Mucosa of descending colon (tissue), 3 donors: Measurements from ENCODE around the gene MARK2. TPM values are rescaled to one million over a fixed set of nuclear protein-coding genes. Genes with fewer than 3 reads are reported as not detected.

Experiments
- ATAC-seq: fragments of 200-7000 bp; cut with Tn5 transposase; one replicate; pipeline ENCODE4 v1.9.1; 2020; ENCODE audit warnings: mild to moderate bottlenecking, moderate library complexity
- DNase-seq, 3 donors: peaks; one replicate each; pipeline ENCODE4 v3.0.0-alpha.2; 2020
- H3K36me3 ChIP-seq: fragments of 200-600 bp; one replicate; pipeline ENCODE4 v1.8.0; 2021; ENCODE audit warnings: low read depth, mild to moderate bottlenecking
- H3K4me1 ChIP-seq: fragments of 200-600 bp; one replicate; pipeline ENCODE4 v1.8.0; 2021; ENCODE audit warnings: low read depth, mild to moderate bottlenecking
- H3K4me3 ChIP-seq: fragments of 200-600 bp; one replicate; pipeline ENCODE4 v1.8.0; 2021; ENCODE audit warnings: mild to moderate bottlenecking
- H3K9me3 ChIP-seq: fragments of 200-600 bp; one replicate; pipeline ENCODE4 v1.8.0; 2021; ENCODE audit warnings: mild to moderate bottlenecking
- intact Hi-C, 2 donors: fragments of 100-400 bp; cut with DNase I in 1 of 2; cut with micrococcal nuclease in 1 of 2; formaldehyde crosslinking; loops; one replicate each; pipeline versions ENCODE4 v1.11.0 to v1.11.1; 2022; cut with DNase I, micrococcal nuclease
- total RNA-seq, 3 donors: library from RNA; stranded (reverse); fragmentation: NEBNext Ultra II Directional in 2 of 3; extraction: Animal tissue kit (Norgen Biotek cat#: 25700) in 2 of 3; gene quantifications; one replicate each; pipeline versions ENCODE4 v1.2.1 to v1.2.4, GENCODE V29; 2021 to 2023
- TF ChIP-seq, protein P1 (sequence below): fragments of 200-600 bp; IDR thresholded peaks from one replicate; pipeline ENCODE4 v1.8.0; 2022; ENCODE audit warnings: antibody characterized with exemption, mild to moderate bottlenecking
- donor health status: DM: no; HTN: no; CAD: no; lungs with moderate emphysema.
- donor health status: DM: no; HTN: no; CAD: no.
- donor health status: DM: no; HTN: yes; CAD: no.

Gene MARK2
- total RNA-seq, 3 donors from 2014 or later = 71.9 to 111 (median 94.5) TPM

DNA sequence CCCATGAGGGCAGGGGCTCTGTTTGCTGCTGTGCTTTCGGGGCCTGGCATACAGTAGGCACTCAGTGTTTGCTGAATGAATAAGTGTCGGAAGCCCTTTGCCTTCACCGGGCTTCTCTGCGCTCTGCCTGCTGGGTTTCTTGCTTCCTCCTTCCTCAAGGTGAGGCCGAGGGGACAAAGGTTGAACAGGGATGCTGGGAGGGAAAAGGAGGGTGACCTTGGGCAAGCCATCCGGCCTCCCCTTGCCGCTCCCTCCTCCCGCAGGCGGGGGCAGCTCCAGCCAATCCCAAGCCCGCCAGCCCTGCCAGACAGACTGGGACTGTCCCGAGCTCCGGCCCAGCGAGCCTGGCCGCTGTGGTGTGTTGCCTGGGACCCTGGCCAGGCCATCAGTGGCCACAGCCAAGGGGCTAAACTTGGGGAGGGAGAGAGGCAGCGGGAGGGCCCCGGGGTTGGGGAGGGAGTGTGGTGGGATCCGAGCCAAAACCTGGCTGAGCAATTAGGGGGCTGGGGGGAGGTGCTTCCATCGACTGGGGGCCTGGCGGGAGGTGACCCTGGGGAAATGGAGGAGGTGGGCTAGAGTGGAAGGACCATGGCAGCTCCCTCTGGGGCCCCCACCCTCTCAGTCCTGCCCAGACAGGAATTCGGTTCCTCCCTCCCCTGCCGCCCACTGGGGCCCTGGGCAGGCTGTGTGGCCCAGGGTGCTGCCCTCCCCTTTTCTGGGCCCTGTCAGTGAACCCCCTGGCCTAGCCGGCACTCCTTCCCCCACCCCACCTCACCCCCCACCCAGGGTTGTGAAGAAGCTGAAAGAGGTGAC lies 81.4 kb downstream of the MARK2 start:
- ATAC-seq (peak; percentile 76), DNase-seq (peak; percentile 85 to 92 (median 91))
- intact Hi-C loops = no loop called here
- Histone ChIP-seq H3K4me1 (peaks cover 39% of the 10 kb centered on the region), H3K36me3 (no peaks in the 10 kb centered on the region), H3K9me3 (no peaks in the 10 kb centered on the region), H3K4me3 (no peak overlapping the region)
- TF ChIP-seq, protein P1, sequence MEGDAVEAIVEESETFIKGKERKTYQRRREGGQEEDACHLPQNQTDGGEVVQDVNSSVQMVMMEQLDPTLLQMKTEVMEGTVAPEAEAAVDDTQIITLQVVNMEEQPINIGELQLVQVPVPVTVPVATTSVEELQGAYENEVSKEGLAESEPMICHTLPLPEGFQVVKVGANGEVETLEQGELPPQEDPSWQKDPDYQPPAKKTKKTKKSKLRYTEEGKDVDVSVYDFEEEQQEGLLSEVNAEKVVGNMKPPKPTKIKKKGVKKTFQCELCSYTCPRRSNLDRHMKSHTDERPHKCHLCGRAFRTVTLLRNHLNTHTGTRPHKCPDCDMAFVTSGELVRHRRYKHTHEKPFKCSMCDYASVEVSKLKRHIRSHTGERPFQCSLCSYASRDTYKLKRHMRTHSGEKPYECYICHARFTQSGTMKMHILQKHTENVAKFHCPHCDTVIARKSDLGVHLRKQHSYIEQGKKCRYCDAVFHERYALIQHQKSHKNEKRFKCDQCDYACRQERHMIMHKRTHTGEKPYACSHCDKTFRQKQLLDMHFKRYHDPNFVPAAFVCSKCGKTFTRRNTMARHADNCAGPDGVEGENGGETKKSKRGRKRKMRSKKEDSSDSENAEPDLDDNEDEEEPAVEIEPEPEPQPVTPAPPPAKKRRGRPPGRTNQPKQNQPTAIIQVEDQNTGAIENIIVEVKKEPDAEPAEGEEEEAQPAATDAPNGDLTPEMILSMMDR = no peak

DNA sequence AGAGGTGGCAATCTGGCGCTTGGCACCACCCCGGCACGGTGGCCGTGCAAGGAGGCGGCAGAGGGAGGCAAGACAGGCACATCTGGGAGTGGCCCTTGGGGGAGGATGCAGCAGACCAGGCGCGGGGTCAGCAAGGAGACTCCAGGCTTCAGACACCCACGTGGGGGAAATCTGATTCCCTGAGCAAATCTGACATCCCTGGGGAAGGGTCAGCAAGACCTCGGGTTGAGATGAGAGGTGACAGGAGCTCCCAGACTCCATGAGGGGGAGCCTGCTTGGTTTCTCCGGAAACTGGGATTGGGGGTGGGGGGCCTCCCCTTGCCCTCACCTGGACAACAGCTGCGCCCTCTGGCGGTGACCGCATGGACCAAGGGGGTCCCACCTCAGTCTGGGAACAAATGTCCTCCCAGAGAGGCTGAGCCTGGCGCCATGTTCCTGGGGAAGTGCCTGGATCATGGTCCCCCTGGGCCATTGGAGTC lies 82.1 kb downstream of the MARK2 start:
- no peaks in the 10 kb centered on the region for H3K9me3 ChIP-seq
- intact Hi-C loops = no loop called here
- H3K4me3 ChIP-seq = no peak overlapping the region
- TF ChIP-seq, protein P1 = no peak
- H3K4me1 ChIP-seq = peaks cover 35% of the 10 kb centered on the region
- H3K36me3 ChIP-seq = no peaks in the 10 kb centered on the region
- DNase-seq (peak in 2 of 3 donors; percentile 38 to 48), ATAC-seq (no peak)

DNA sequence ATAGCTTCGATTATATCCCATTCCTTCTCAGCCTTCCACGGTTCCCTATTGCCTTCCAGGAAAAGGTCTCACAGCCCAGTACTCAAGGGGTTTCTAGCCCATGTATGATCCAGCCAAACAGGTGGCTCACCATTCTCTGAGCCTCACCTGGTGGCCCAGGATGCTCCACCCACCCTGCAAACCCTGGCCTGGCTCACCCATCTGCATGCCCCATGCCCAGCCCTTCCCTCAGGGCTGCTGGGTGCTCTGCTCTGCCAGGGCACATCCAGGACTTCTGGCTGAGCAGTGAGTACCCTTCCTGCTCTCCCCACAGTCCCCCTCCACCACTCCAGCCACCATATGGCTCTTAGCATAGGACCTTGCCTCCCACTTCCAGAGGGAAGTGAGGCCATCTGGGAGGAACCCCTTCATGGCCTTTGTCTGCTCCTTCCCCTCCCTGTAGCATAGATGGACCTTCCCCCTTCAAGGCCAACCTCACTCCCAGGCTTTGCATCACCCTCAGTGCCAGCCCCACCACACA lies 83.8 kb downstream of the MARK2 start:
- H3K36me3 ChIP-seq = no peaks in the 10 kb centered on the region
- TF ChIP-seq, protein P1 = no peak
- DNase-seq (no peak), ATAC-seq (no peak)
- intact Hi-C loops = no loop called here
- H3K4me1 ChIP-seq = peaks cover 22% of the 10 kb centered on the region
- no peak overlapping the region for H3K4me3 ChIP-seq
- H3K9me3 ChIP-seq = no peaks in the 10 kb centered on the region

DNA sequence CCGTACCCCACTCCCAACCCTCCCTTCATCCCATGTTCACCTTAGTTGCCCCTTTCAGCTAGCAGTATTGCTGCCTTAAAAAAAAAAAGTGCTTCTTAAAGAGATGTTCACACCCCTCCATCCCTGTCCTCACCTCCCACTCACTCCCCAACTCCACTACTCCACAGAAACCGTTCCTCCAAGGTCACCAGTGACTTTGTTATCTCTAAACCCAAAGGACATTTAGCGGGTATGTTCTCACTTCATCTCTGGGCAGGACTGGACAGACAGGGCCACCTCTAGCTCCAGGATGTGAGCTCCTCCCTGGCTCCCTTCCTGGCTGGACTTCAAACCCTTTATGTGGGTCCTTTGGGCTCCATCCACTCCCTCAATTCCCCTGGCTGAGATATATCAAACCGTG lies 84.4 kb downstream of the MARK2 start:
- Histone ChIP-seq H3K36me3 (no peaks in the 10 kb centered on the region), H3K4me3 (no peak overlapping the region), H3K9me3 (no peaks in the 10 kb centered on the region), H3K4me1 (peaks cover 17% of the 10 kb centered on the region)
- ATAC-seq (no peak), DNase-seq (no peak)
- intact Hi-C loops = no loop called here
- TF ChIP-seq, protein P1 = no peak

DNA sequence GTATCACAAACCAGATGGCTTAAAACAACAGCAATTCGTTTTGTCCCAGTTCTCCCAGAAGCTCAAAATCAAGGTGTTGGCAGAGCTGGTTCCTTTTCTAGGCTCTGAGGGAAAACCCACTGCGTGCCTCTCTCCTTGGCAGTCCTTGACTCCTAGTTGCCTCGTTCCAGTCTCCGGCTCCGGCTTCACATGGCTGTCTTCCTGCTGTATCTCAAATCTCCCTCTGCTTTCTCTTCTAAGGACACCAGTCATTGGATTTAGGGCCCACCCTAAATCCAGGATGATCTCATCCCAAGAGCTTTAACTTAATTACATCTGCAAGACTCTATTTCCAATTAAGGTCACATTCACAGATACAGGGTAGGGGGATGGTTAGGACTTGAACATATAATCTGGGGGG lies 90.7 kb downstream of the MARK2 start:
- H3K36me3 ChIP-seq = no peaks in the 10 kb centered on the region
- no peak for DNase-seq
- intact Hi-C loops = no loop called here
- no peak overlapping the region for H3K4me3 ChIP-seq
- no peaks in the 10 kb centered on the region for H3K9me3 ChIP-seq
- no peak for ATAC-seq
- H3K4me1 ChIP-seq = no peaks in the 10 kb centered on the region
- TF ChIP-seq, protein P1 = no peak
